GM19468 (cell line): Measurements from ENCODE around the gene PHLDA2.

Source experiments
- ATAC-seq: cut with Tn5 transposase; IDR thresholded peaks from one replicate; pipeline ENCODE4 v1.9.1; 2021; ENCODE audit warnings: mild to moderate bottlenecking, moderate library complexity, moderate number of reproducible peaks; ENCODE audit not compliant: unreplicated experiment; ENCODE audit errors: extremely low read depth

PHLDA2 gene

GRCh38 chr11:2930704-2931419 is 1.6 kb upstream of the PHLDA2 start:
- peak; percentile 31 for ATAC-seq

GRCh38 chr11:2929950-2930703 is 907 bp upstream of the PHLDA2 start:
- ATAC-seq, result peak; percentile 13

GRCh38 chr11:2929531-2929949 is 320 bp upstream of the PHLDA2 start:
- no peak for ATAC-seq

- ATAC-seq, result no peak
Observed at GRCh38 chr11:2927851-2928604, 1.2 kb downstream of the PHLDA2 start.

- ATAC-seq, result no peak
Observed at GRCh38 chr11:2927121-2927800, 2.0 kb downstream of the PHLDA2 start.

- no peak for ATAC-seq
Observed at GRCh38 chr11:2926611-2927051, 2.6 kb downstream of the PHLDA2 start.

- ATAC-seq, result no peak
Observed at GRCh38 chr11:2924821-2925675, 4.2 kb downstream of the PHLDA2 start.

- ATAC-seq, result no peak
Observed at GRCh38 chr11:2924381-2924780, 4.8 kb downstream of the PHLDA2 start.

GRCh38 chr11:2923446-2924375 is 5.5 kb downstream of the PHLDA2 start:
- ATAC-seq, result no peak

- no peak for ATAC-seq
Observed at GRCh38 chr11:2922655-2923054, 6.6 kb downstream of the PHLDA2 start.

- no peak for ATAC-seq
Observed at GRCh38 chr11:2921742-2922493, 7.3 kb downstream of the PHLDA2 start.

GRCh38 chr11:2921261-2921660 is 8.0 kb downstream of the PHLDA2 start:
- ATAC-seq, result no peak

GRCh38 chr11:2920343-2920742 is 8.9 kb downstream of the PHLDA2 start:
- ATAC-seq, result no peak

GRCh38 chr11:2919837-2920236 is 9.4 kb downstream of the PHLDA2 start:
- no peak for ATAC-seq

- ATAC-seq, result no peak
Observed at GRCh38 chr11:2919188-2919587, 10.0 kb downstream of the PHLDA2 start.

- no peak for ATAC-seq
Observed at GRCh38 chr11:2917842-2918490, 11.3 kb downstream of the PHLDA2 start.
